Activated CD4-positive, alpha-beta memory T cell treated with anti-CD3 and anti-CD28 coated beads for 36 hours (primary cell): ENCODE measurements around the gene ARHGEF3. TPM values are rescaled to one million over a fixed set of nuclear protein-coding genes. Genes with fewer than 3 reads are reported as not detected.
A peak's percentile ranks its signal among the peaks of the same experiment; 100 is the strongest.

Experiments used
- CTCF ChIA-PET: fragments of 350-600 bp; sonication (Branson Sonifier 250); formaldehyde crosslinking; loops from one replicate; lab custom pipeline; 2021; ENCODE audit warnings: antibody characterized with exemption, inconsistent platforms; lab: Charles Lee
- POLR2A ChIA-PET: fragments of 350-600 bp; sonication (Branson Sonifier 250); formaldehyde crosslinking; loops from one replicate; lab custom pipeline; 2021; ENCODE audit warnings: antibody characterized with exemption; lab: Charles Lee
- DNase-seq: peaks from one replicate; pipeline ENCODE4 v3.0.0-alpha.2; 2020
- H3K27ac Mint-ChIP-seq: one replicate; pipeline ENCODE4 v1.8.0; 2021; ENCODE audit warnings: mixed read lengths
- H3K27me3 Mint-ChIP-seq: one replicate; pipeline ENCODE4 v1.8.0; 2021; ENCODE audit warnings: mixed read lengths
- H3K36me3 Mint-ChIP-seq: one replicate; pipeline ENCODE4 v1.8.0; 2021; ENCODE audit warnings: mixed read lengths
- H3K4me1 Mint-ChIP-seq: one replicate; pipeline ENCODE4 v1.8.0; 2021; ENCODE audit warnings: low read depth, mixed read lengths
- H3K4me3 Mint-ChIP-seq: one replicate; pipeline ENCODE4 v1.8.0; 2021; ENCODE audit warnings: mild to moderate bottlenecking, mixed read lengths
- H3K9me3 Mint-ChIP-seq: one replicate; pipeline ENCODE4 v1.8.0; 2021; ENCODE audit warnings: mixed read lengths
- intact Hi-C: fragments of 100-400 bp; cut with micrococcal nuclease; formaldehyde crosslinking; loops from one replicate; pipeline ENCODE4 v1.15.1; 2023
- total RNA-seq, 2 experiments: library from RNA; stranded (reverse); gene quantifications; one replicate each; pipeline ENCODE4 v1.2.3, GENCODE V29; 2021

ARHGEF3 gene
- total RNA-seq, 2 experiments from 2014 or later: 28.0 to 31.5 TPM

DNA sequence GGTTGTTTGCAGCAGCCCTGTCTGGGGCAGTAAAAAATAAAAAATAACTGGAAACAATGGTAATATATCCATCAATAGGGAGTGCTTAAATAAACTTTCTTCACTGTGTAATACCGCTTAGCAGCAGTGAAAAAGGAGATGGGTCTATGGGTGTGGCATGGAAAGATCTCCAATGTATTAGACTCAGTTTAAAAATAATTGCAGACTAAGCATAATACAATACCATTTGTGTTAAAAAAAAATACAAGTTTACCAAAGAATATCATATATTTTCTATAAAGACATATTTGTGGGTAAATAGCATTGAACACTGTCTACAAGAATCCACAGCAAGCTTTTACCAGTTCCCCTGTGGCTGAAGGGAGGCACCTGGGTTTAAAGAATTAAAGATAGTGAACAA lies 1.0 kb upstream of the ARHGEF3 start:
- Mint-ChIP-seq H3K27me3 (no peaks in the 10 kb centered on the region), H3K4me1 (peaks cover 35% of the 10 kb centered on the region), H3K36me3 (peaks cover 4% of the 10 kb centered on the region), H3K27ac (no peak overlapping the region), H3K4me3 (peak overlapping the region; percentile 72), H3K9me3 (no peaks in the 10 kb centered on the region)
- DNase-seq: no peak
- POLR2A ChIA-PET: interaction anchor here (3.5 to 5.2 kb wide), 3 partner anchors 9 to 113 kb away, joined by 16 to 47 read pairs (median 26); no protein-coding TSS in a partner anchor
- intact Hi-C loops: loop anchor here (1.0 to 5.0 kb wide), 2 partner anchors 60 to 425 kb away; partner anchors contain the start of gene APPL1
- CTCF ChIA-PET: interaction anchor here (0.7 to 13.6 kb wide), 9 partner anchors 12 to 186 kb away, joined by 3 to 282 read pairs (median 81); no protein-coding TSS in a partner anchor

DNA sequence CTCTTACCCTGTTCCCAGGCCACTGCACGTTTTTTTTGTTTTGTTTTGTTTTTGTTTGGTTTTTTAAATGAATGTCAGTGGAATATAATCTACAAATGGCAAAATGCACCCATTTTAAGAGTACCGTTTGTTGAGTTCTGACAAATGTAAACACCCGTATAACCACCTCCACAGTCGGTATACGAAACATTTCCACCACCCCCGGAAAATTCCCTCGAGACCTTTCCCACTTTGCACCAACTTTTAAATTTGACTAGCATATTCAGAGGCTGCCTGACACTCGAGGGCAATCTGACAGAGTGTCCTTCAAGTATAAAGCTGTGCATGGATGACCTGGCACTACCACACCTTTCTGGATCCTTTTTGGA lies 613 bp upstream of the ARHGEF3 start:
- Mint-ChIP-seq H3K27me3 (no peaks in the 10 kb centered on the region), H3K27ac (peak overlapping the region; percentile 70), H3K4me1 (peaks cover 36% of the 10 kb centered on the region), H3K4me3 (peak overlapping the region; percentile 72), H3K9me3 (no peaks in the 10 kb centered on the region), H3K36me3 (peaks cover 4% of the 10 kb centered on the region)
- intact Hi-C loops: loop anchor here (1.0 to 5.0 kb wide), 2 partner anchors 60 to 425 kb away; partner anchors contain the start of gene APPL1
- no peak for DNase-seq
- POLR2A ChIA-PET: interaction anchor here (1.0 to 5.2 kb wide), 8 partner anchors 10 to 179 kb away, joined by 3 to 47 read pairs (median 13); no protein-coding TSS in a partner anchor
- CTCF ChIA-PET: interaction anchor here (0.7 to 13.6 kb wide), 17 partner anchors 12 to 269 kb away, joined by 3 to 282 read pairs (median 7); no protein-coding TSS in a partner anchor

- POLR2A ChIA-PET: interaction anchor here (0.5 to 5.2 kb wide), 18 partner anchors 11 to 189 kb away, joined by 3 to 47 read pairs (median 8); partner anchors contain the start of gene TASOR
- peaks cover 50% of the 10 kb centered on the region for H3K4me1 Mint-ChIP-seq
Measured at GRCh38 chr3:56800832-56801661, 702 bp downstream of the ARHGEF3 start.

GRCh38 chr3:56800130-56800831 lies 1.5 kb downstream of the ARHGEF3 start:
- peak; percentile 88 for DNase-seq
- H3K9me3 Mint-ChIP-seq: no peaks in the 10 kb centered on the region
- intact Hi-C loops: loop anchor here (1.0 to 5.0 kb wide), 8 partner anchors 10 to 427 kb away; partner anchors contain the start of genes APPL1 and CCDC66
- no peaks in the 10 kb centered on the region for H3K27me3 Mint-ChIP-seq
- peaks cover 5% of the 10 kb centered on the region for H3K36me3 Mint-ChIP-seq
- peaks cover 55% of the 10 kb centered on the region for H3K4me1 Mint-ChIP-seq
- peak overlapping the region; percentile 76 for H3K27ac Mint-ChIP-seq
- POLR2A ChIA-PET: interaction anchor here (0.5 to 5.2 kb wide), 17 partner anchors 11 to 190 kb away, joined by 3 to 47 read pairs (median 9); partner anchors contain the start of gene TASOR
- H3K4me3 Mint-ChIP-seq: peak overlapping the region; percentile 84
- CTCF ChIA-PET: interaction anchor here (0.7 to 13.6 kb wide), 54 partner anchors 10 to 196 kb away, joined by 3 to 282 read pairs (median 6); partner anchors contain the start of gene TASOR

More at GRCh38 chr3:56800832-56801661, 702 bp downstream of the ARHGEF3 start:
- Mint-ChIP-seq H3K9me3 (no peaks in the 10 kb centered on the region), H3K4me3 (peak overlapping the region; percentile 84), H3K27me3 (no peaks in the 10 kb centered on the region), H3K36me3 (peaks cover 5% of the 10 kb centered on the region), H3K27ac (peak overlapping the region; percentile 76)
- intact Hi-C loops: loop anchor here (1.0 to 5.0 kb wide), 9 partner anchors 11 to 426 kb away; partner anchors contain the start of genes APPL1 and CCDC66
- peak; percentile 47 for DNase-seq
- CTCF ChIA-PET: interaction anchor here (0.9 to 13.6 kb wide), 39 partner anchors 9 to 281 kb away, joined by 3 to 282 read pairs (median 7); partner anchors contain the start of gene TASOR

DNA sequence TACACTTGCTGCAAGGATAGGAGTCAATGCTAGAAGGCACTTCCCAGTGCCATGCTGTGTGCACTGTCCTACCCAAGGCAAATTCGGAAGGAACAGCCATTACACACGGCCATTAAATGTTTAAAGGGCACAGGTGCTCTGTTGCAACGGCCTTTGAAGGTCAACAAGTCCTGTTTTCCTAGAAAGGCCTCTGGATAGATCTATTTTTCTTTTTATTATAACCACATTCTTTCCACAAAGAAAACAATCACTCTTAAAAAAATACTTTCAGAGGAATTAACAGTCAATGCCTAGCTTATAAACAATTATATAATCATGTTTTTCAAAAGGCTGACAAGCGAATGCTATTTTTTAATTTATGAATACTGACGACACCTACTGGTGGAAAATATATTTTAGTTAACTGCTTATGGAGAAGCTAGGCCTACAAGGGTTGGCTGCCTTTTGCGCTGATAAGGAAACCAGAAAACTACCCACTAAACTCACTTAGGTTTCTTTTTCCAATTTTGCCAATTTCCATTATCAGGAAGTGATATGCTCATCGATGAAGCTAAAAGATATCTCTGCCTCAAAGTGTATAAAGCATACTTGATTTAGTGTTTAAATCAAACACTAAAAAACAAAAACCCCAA lies 2.4 kb downstream of the ARHGEF3 start:
- peak overlapping the region; percentile 80 for H3K27ac Mint-ChIP-seq
- no peak for DNase-seq
- H3K36me3 Mint-ChIP-seq: peaks cover 5% of the 10 kb centered on the region
- no peaks in the 10 kb centered on the region for H3K9me3 Mint-ChIP-seq
- intact Hi-C loops: loop anchor here (1.0 kb wide), 2 partner anchors 16 to 97 kb away; no protein-coding TSS in a partner anchor
- H3K4me1 Mint-ChIP-seq: peaks cover 62% of the 10 kb centered on the region
- no peaks in the 10 kb centered on the region for H3K27me3 Mint-ChIP-seq
- CTCF ChIA-PET: interaction anchor here (0.7 to 13.6 kb wide), 55 partner anchors 11 to 1391 kb away, joined by 3 to 282 read pairs (median 5); partner anchors contain the start of gene TASOR
- POLR2A ChIA-PET: interaction anchor here (0.8 to 5.2 kb wide), 8 partner anchors 10 to 118 kb away, joined by 3 to 47 read pairs (median 14); partner anchors contain the start of gene TASOR
- H3K4me3 Mint-ChIP-seq: peak overlapping the region; percentile 80

- H3K27me3 Mint-ChIP-seq: no peaks in the 10 kb centered on the region
- POLR2A ChIA-PET: interaction anchor here (0.8 to 3.7 kb wide), 2 partner anchors 12 to 93 kb away, joined by 4 to 23 read pairs; no protein-coding TSS in a partner anchor
- H3K4me1 Mint-ChIP-seq: peaks cover 63% of the 10 kb centered on the region
- H3K36me3 Mint-ChIP-seq: peaks cover 11% of the 10 kb centered on the region
- DNase-seq: no peak
- H3K4me3 Mint-ChIP-seq: peak overlapping the region; percentile 24
- H3K27ac Mint-ChIP-seq: peak overlapping the region; percentile 71
- intact Hi-C loops: no loop called here
- H3K9me3 Mint-ChIP-seq: no peaks in the 10 kb centered on the region
- CTCF ChIA-PET: interaction anchor here (1.0 to 13.6 kb wide), 10 partner anchors 12 to 191 kb away, joined by 3 to 282 read pairs (median 72); no protein-coding TSS in a partner anchor
Measured at GRCh38 chr3:56796996-56797395, 4.8 kb downstream of the ARHGEF3 start.

DNA sequence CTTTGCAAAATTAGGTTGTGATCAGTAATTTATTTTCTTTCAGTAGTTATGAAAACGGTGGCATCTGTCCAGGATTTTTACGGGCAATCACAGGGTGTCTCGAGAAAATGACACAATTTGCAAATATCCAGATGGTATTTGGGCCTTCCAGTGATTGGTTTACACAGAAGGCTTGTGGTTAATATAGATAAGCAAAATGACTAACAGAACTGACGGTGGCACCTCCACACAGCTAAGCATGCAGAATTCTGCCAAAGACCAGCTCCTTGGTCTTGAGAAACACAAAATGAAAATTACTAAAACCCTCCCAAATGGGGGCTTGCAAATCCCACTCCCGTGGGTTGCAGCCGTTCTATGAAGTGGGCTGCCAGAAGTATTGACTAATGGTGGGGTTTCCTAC lies 5.5 kb downstream of the ARHGEF3 start:
- ChIA-PET CTCF (interaction anchor here (5.5 to 13.6 kb wide), 4 partner anchors 11 to 192 kb away, joined by 38 to 282 read pairs (median 242); no protein-coding TSS in a partner anchor), POLR2A (no interaction called here)
- peaks cover 70% of the 10 kb centered on the region for H3K4me1 Mint-ChIP-seq
- H3K27ac Mint-ChIP-seq: peak overlapping the region; percentile 71
- peak; percentile 47 for DNase-seq
- intact Hi-C loops: no loop called here
- peak overlapping the region; percentile 48 for H3K4me3 Mint-ChIP-seq
- no peaks in the 10 kb centered on the region for H3K27me3 Mint-ChIP-seq
- H3K9me3 Mint-ChIP-seq: no peaks in the 10 kb centered on the region
- H3K36me3 Mint-ChIP-seq: peaks cover 11% of the 10 kb centered on the region

DNA sequence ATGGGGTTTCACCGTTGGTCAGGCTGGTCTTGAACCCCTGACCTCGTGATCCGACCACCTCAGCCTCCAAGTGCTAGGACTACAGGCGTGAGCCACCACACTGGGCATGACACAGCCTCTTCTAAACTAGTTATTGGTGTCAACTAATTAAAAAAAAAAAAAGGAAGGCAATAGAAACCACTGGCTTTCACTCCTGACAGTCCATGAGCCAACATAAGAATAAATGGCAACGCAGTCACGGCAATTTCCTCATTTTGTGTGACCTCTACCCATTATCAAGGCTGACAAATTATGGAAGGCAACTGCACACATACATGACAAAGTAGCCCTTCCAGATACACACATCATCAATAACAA lies 5.9 kb downstream of the ARHGEF3 start:
- intact Hi-C loops: no loop called here
- POLR2A ChIA-PET: no interaction called here

GRCh38 chr3:56795097-56795828 lies 6.5 kb downstream of the ARHGEF3 start:
- ChIA-PET POLR2A (interaction anchor here (1.2 kb wide), 1 partner anchor 40 kb away, joined by 3 read pairs; no protein-coding TSS in a partner anchor), CTCF (interaction anchor here (0.6 to 10.7 kb wide), 2 partner anchors 92 to 204 kb away, joined by 3 to 282 read pairs; no protein-coding TSS in a partner anchor)
- H3K4me3 Mint-ChIP-seq: no peak overlapping the region
- DNase-seq: no peak
- intact Hi-C loops: no loop called here
- H3K9me3 Mint-ChIP-seq: no peaks in the 10 kb centered on the region
- H3K4me1 Mint-ChIP-seq: peaks cover 75% of the 10 kb centered on the region
- H3K27me3 Mint-ChIP-seq: no peaks in the 10 kb centered on the region
- H3K36me3 Mint-ChIP-seq: peaks cover 11% of the 10 kb centered on the region
- H3K27ac Mint-ChIP-seq: peak overlapping the region; percentile 71

More for the DNA sequence above, 5.9 kb downstream of the ARHGEF3 start:
- H3K4me1 Mint-ChIP-seq: peaks cover 74% of the 10 kb centered on the region
- no peak for DNase-seq
- H3K36me3 Mint-ChIP-seq: peaks cover 11% of the 10 kb centered on the region
- no peaks in the 10 kb centered on the region for H3K27me3 Mint-ChIP-seq
- H3K9me3 Mint-ChIP-seq: no peaks in the 10 kb centered on the region
- peak overlapping the region; percentile 48 for H3K4me3 Mint-ChIP-seq
- peak overlapping the region; percentile 71 for H3K27ac Mint-ChIP-seq
- CTCF ChIA-PET: interaction anchor here (5.5 to 13.6 kb wide), 4 partner anchors 11 to 193 kb away, joined by 38 to 282 read pairs (median 242); no protein-coding TSS in a partner anchor

GRCh38 chr3:56792193-56792592 lies 9.6 kb downstream of the ARHGEF3 start:
- H3K4me3 Mint-ChIP-seq: no peak overlapping the region
- intact Hi-C loops: no loop called here

More at GRCh38 chr3:56792193-56792592, 9.6 kb downstream of the ARHGEF3 start:
- DNase-seq: no peak
- peaks cover 7% of the 10 kb centered on the region for H3K36me3 Mint-ChIP-seq
- ChIA-PET POLR2A (no interaction called here), CTCF (interaction anchor here (1.5 to 14.9 kb wide), 4 partner anchors 7 to 197 kb away, joined by 4 to 263 read pairs (median 14); partner anchors contain the start of gene ARHGEF3)
- no peaks in the 10 kb centered on the region for H3K27me3 Mint-ChIP-seq
- H3K9me3 Mint-ChIP-seq: no peaks in the 10 kb centered on the region
- H3K4me1 Mint-ChIP-seq: peaks cover 82% of the 10 kb centered on the region
- H3K27ac Mint-ChIP-seq: peak overlapping the region; percentile 72
